HepG2 (cell line): ENCODE results near the gene GASK1A. TPM values are rescaled to one million over a fixed set of nuclear protein-coding genes. Genes with fewer than 3 reads are reported as not detected.

ENCODE experiments used
- ATAC-seq: fragments of 200-7000 bp; cut with Tn5 transposase; 3 replicates; pipeline ENCODE4 v1.9.1; 2020; ENCODE audit warnings: mild to moderate bottlenecking, moderate library complexity
- BruUV-seq: library from RNA; stranded (reverse); fragments of 400-500 nt; replicated peaks from 2 replicates; lab custom pipeline; 2021; lab: Mats Ljungman, UMichigan
- CTCF ChIA-PET: fragments of 300-600 bp; formaldehyde crosslinking; extraction: SDS; loops from one replicate; lab custom pipeline; 2021; ENCODE audit warnings: low total read pairs, inconsistent platforms, low intra/inter-chr PET ratio; lab: Yijun Ruan, JAX
- POLR2A ChIA-PET: fragments of 350-600 bp; sonication (Branson Sonifier 250); formaldehyde crosslinking; loops from one replicate; lab custom pipeline; 2020; ENCODE audit warnings: antibody characterized with exemption, inconsistent platforms; lab: Yijun Ruan, JAX
- DNase-seq: peaks from one replicate; pipeline ENCODE4 v3.0.0-alpha.2; 2015; ENCODE audit warnings: low spot score
- FAIRE-seq: peaks from 3 replicates; lab custom pipeline; 2011; peaks lifted over from hg19 to GRCh38; lab: Jason Lieb, UNC
- H2AFZ ChIP-seq: one replicate; pipeline ENCODE4 v1.6.1; 2011; ENCODE audit warnings: low read length, inconsistent platforms
- H3K27ac ChIP-seq: fragments of 300-600 bp; 3 replicates; pipeline ENCODE4 v1.8.0; 2011; ENCODE audit warnings: mixed run types, mild to moderate bottlenecking, mixed read lengths, low read length, inconsistent platforms; ENCODE audit not compliant: insufficient read depth; ENCODE audit errors: extremely low read length
- H3K27me3 ChIP-seq, 2 experiments: fragments of 200-600 bp in 1 of 2; 2 replicates in 1 of 2; 3 replicates in 1 of 2; pipeline versions ENCODE4 v1.6.0 to v1.8.0; 2011; ENCODE audit warnings: low read length in 2 of 2, mild to moderate bottlenecking in 2 of 2, moderate library complexity in 2 of 2, inconsistent platforms in 1 of 2; ENCODE audit not compliant: insufficient read depth in 2 of 2, control insufficient read depth in 1 of 2
- H3K36me3 ChIP-seq, 2 experiments: fragments of 200-600 bp in 1 of 2; replicated peaks in 1 of 2; 2 replicates in 1 of 2; 3 replicates in 1 of 2; pipeline versions ENCODE4 v1.5.1 to v1.8.0; 2011; ENCODE audit warnings: low read length in 2 of 2, inconsistent platforms in 1 of 2; ENCODE audit not compliant: insufficient read depth in 2 of 2, control insufficient read depth in 1 of 2
- H3K4me1 ChIP-seq: 2 replicates; pipeline ENCODE4 v1.5.1; 2012; ENCODE audit warnings: low read length, inconsistent platforms; ENCODE audit not compliant: insufficient read depth
- H3K4me2 ChIP-seq: 2 replicates; pipeline ENCODE4 v1.6.0; 2011; ENCODE audit warnings: low read depth, low read length, inconsistent platforms
- H3K4me3 ChIP-seq, 3 experiments: fragments of 200-600 bp in 1 of 3; sonication (generic), shearing (Covaris generic) in 1 of 3; replicated peaks in 1 of 3; 2 replicates each; pipeline ENCODE4 v1.5.1; 2011 to 2016; ENCODE audit warnings: low read length in 3 of 3, inconsistent platforms in 2 of 3, low read depth in 2 of 3, mild to moderate bottlenecking in 2 of 3, control low read depth in 1 of 3, mixed read lengths in 1 of 3; ENCODE audit not compliant: insufficient read depth in 1 of 3
- H3K79me2 ChIP-seq: one replicate; pipeline ENCODE4 v1.6.1; 2011; ENCODE audit warnings: low read length, inconsistent platforms; ENCODE audit not compliant: insufficient read depth
- H3K9ac ChIP-seq: 2 replicates; pipeline ENCODE4 v1.6.0; 2011; ENCODE audit warnings: mild to moderate bottlenecking, low read depth, low read length, inconsistent platforms; ENCODE audit not compliant: insufficient read depth
- H3K9me3 ChIP-seq: 2 replicates; pipeline ENCODE4 v1.5.1; 2012; ENCODE audit warnings: mild to moderate bottlenecking, low read length
- H4K20me1 ChIP-seq: 2 replicates; pipeline ENCODE4 v1.6.0; 2011; ENCODE audit warnings: inconsistent platforms, mild to moderate bottlenecking, low read length, moderate library complexity; ENCODE audit not compliant: insufficient read depth
- ASH2L ChIP-seq: fragments of 300-600, 200-600 bp; sonication (generic); IDR thresholded peaks from 2 replicates; pipeline ENCODE4 v1.7.0; 2017; ENCODE audit warnings: low read depth, mild to moderate bottlenecking, moderate library complexity, mixed read lengths, low read length; ENCODE audit not compliant: insufficient read length
- CENPX ChIP-seq: sonication (generic); formaldehyde crosslinking; IDR thresholded peaks from 2 replicates; pipeline ENCODE4 v1.9.0; 2021; ENCODE audit warnings: mild to moderate bottlenecking, missing genetic modification reagents, moderate library complexity
- JUND ChIP-seq: sonication (generic); formaldehyde crosslinking; IDR thresholded peaks from 2 replicates; pipeline ENCODE4 v1.8.0; 2022; ENCODE audit warnings: mild to moderate bottlenecking, missing genetic modification reagents
- MAFF ChIP-seq: IDR thresholded peaks from 2 replicates; pipeline ENCODE4 v1.6.1; 2011; ENCODE audit warnings: low read depth, low read length, improper control_type of control experiment
- MAFK ChIP-seq, 2 experiments: IDR thresholded peaks in 1 of 2; conservative IDR thresholded peaks in 1 of 2; 2 replicates each; pipeline ENCODE4 v1.6.1; 2011; ENCODE audit warnings: improper control_type of control experiment in 2 of 2, low read length in 2 of 2
- MLLT10 ChIP-seq: sonication (generic); formaldehyde crosslinking; IDR thresholded peaks from 2 replicates; pipeline ENCODE4 v1.4.0; 2020; ENCODE audit warnings: missing genetic modification reagents
- ZNF350 ChIP-seq: sonication (generic); formaldehyde crosslinking; IDR thresholded peaks from 2 replicates; pipeline ENCODE4 v1.4.0; 2020; ENCODE audit warnings: mild to moderate bottlenecking, low read depth, missing genetic modification reagents, borderline replicate concordance
- ZNF382 ChIP-seq: sonication (generic); formaldehyde crosslinking; IDR thresholded peaks from 2 replicates; pipeline ENCODE4 v1.5.0; 2020; ENCODE audit warnings: missing genetic modification reagents, mild to moderate bottlenecking, borderline replicate concordance
- ZNF431 ChIP-seq: sonication (generic); formaldehyde crosslinking; IDR thresholded peaks from 2 replicates; pipeline ENCODE4 v1.9.0; 2022; ENCODE audit warnings: missing genetic modification reagents, low read depth, mild to moderate bottlenecking, borderline replicate concordance
- WGBS: methylation state at CpG from one replicate; pipeline ENCODE4 v1.1.6; 2017; ENCODE audit warnings: low lambda C conversion rate; 5-methylcytosine and 5-hydroxymethylcytosine counted together
- in situ Hi-C: cut with HindIII; loops from 2 replicates; pipeline ENCODE4 v1.10.0; 2017; ENCODE audit warnings: low pct_unique_long_range_greater_than_20kb; ENCODE audit not compliant: extremely low pct_ligation_motif_present
- intact Hi-C: fragments of 100-400 bp; cut with micrococcal nuclease; formaldehyde crosslinking; loops from one replicate; pipeline ENCODE4 v1.10.0; 2022; ENCODE audit not compliant: unreplicated experiment
- polyA plus RNA-seq, 8 experiments: library from polyadenylated mRNA; depleted of rRNA in 3 of 8; stranded (reverse) in 7 of 8; unstranded in 1 of 8; fragments of >200 nt; fragmentation: Illumina TruSeq in 4 of 8; extraction: Trizol in 4 of 8; gene quantifications; 2 replicates each; pipeline versions ENCODE4 v1.2.1 to v1.2.3, GENCODE V29; 2011 to 2016; ENCODE audit warnings: low read depth in 4 of 8, missing spikeins in 1 of 8, mixed read lengths in 1 of 8; ENCODE audit not compliant: insufficient read depth in 1 of 8
- total RNA-seq, 5 experiments: library from RNA; depleted of rRNA; stranded (reverse); fragments of >200 nt; fragmentation: Illumina TruSeq; extraction: Trizol; gene quantifications; 2 replicates each; pipeline ENCODE4 v1.2.3, GENCODE V29; 2016; ENCODE audit warnings: low read depth in 1 of 5
- TF ChIP-seq, protein P1 (sequence below): sonication (generic); formaldehyde crosslinking; conservative IDR thresholded peaks from 2 replicates; pipeline ENCODE4 v1.8.0; 2022; ENCODE audit warnings: low read depth, missing genetic modification reagents
- TF ChIP-seq, protein P2 (sequence below): sonication (generic); formaldehyde crosslinking; IDR thresholded peaks from 2 replicates; pipeline ENCODE4 v1.4.0; 2020; ENCODE audit warnings: missing genetic modification reagents
- TF ChIP-seq, protein P3 (sequence below): sonication (generic); formaldehyde crosslinking; IDR thresholded peaks from 2 replicates; pipeline ENCODE4 v1.4.0; 2020; ENCODE audit warnings: mild to moderate bottlenecking, missing genetic modification reagents

The GASK1A gene
- total and polyA plus RNA-seq, 2 of the 13 experiments (the other 11 are each of a cell fraction or from before 2014, with no cell fraction given): not detected

DNA sequence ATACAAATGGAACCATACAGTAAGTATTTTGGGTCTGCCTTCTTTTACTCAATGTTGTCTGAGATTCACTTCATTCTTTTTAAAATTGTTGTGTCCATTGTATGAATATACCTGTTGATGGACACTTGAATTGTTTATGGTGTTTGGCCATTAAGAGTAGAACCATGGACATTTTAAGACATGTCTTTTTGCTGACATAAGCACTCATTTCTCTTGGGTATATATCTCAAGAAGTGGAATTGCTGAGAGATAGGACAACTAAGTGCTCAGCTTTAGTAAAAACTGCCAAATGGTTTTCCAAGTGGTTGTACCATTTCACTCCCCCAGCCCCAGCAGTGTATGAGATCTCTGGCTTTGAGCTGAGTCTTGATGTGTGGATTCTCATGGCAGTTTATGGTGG, 98.6 kb downstream of the GASK1A start:
- Histone ChIP-seq H3K9me3 (no peaks in the 10 kb centered on the region), H3K4me1 (no peaks in the 10 kb centered on the region), H3K27ac (no peak overlapping the region), H3K4me2 (no peak overlapping the region), H2AFZ (no peak overlapping the region), H3K4me3 (no peak overlapping the region), H3K9ac (no peak overlapping the region), H4K20me1 (no peaks in the 10 kb centered on the region), H3K79me2 (no peaks in the 10 kb centered on the region), H3K36me3 (peaks cover 4 to 13% of the 10 kb centered on the region in 2 experiments; a peak in 3 of 5 replicates), H3K27me3 (no peaks in the 10 kb centered on the region)
- in situ Hi-C loops: loop anchor here (10.0 kb wide), 1 partner anchor 113 kb away; no protein-coding TSS in a partner anchor
- no peak for DNase-seq
- BruUV-seq: no TSS peak
- ChIA-PET CTCF (no interaction called here), POLR2A (no interaction called here)
- no peak for FAIRE-seq
- peak; percentile 84 to 94 for TF ChIP-seq MAFK (conservative IDR thresholded peaks at IDR 0.05 in 1 of 2, IDR thresholded peaks at IDR 0.05 in 1 of 2; ENCODE audit: low read length in 2 of 2)
- TF ChIP-seq MAFF: peak; percentile 89
- no peak for TF ChIP-seq JUND (CRISPR knock-in tag)
- no peak for TF ChIP-seq MLLT10 (CRISPR knock-in tag)
- ATAC-seq: no peak
- intact Hi-C loops: no loop called here

DNA sequence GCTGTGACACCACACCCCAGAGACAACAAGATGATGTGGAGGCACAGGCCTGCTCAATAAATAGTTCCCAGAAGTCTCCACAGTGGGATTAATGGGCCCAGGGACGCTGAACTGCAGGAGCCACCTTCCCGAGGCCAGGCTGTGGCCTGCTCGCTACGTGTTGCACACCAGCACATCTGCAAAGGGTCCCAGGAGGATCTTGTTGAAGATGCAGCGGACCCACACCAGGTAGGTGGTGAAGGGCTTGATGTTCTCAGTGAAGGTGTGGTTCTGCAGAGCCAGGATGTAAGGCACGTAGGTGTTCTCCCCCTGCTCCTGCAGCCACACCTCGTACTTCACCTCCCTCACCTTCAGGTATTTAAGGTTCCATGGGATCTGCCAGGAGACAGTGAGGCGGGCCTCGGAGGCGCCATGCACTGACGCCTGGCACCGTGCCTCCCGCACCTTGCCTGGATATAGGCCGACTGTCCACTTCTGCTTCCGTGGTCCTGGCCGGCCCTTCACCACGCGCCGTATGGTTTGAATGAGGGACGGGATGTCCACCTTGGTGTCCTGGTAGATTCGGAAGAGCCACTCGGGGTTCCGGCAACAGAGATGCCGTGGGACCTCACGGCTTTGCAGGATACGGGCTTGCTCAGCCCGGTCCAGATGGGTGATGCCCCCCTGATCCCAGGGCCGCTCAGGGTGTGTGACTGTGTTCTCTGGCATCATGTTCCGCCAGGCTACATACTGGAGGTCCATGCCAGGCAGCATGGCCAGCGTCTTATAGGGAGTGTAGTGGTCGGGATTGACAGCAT, 100.6 kb downstream of the GASK1A start:
- no peak for FAIRE-seq
- H3K4me3 ChIP-seq: no peak overlapping the region
- 91% methylated on average over 22 of the region's 31 CpGs for WGBS
- H3K79me2 ChIP-seq: no peaks in the 10 kb centered on the region
- H4K20me1 ChIP-seq: no peaks in the 10 kb centered on the region
- H3K9me3 ChIP-seq: no peaks in the 10 kb centered on the region
- no peak overlapping the region for H2AFZ ChIP-seq
- H3K4me1 ChIP-seq: no peaks in the 10 kb centered on the region
- ChIA-PET POLR2A (no interaction called here), CTCF (no interaction called here)
- no peak for TF ChIP-seq ASH2L
- no peak for TF ChIP-seq ZNF382 (CRISPR knock-in tag)
- TF ChIP-seq ZNF350 (CRISPR knock-in tag): no peak
- TF ChIP-seq CENPX (CRISPR knock-in tag): no peak
- TF ChIP-seq, protein P1, sequence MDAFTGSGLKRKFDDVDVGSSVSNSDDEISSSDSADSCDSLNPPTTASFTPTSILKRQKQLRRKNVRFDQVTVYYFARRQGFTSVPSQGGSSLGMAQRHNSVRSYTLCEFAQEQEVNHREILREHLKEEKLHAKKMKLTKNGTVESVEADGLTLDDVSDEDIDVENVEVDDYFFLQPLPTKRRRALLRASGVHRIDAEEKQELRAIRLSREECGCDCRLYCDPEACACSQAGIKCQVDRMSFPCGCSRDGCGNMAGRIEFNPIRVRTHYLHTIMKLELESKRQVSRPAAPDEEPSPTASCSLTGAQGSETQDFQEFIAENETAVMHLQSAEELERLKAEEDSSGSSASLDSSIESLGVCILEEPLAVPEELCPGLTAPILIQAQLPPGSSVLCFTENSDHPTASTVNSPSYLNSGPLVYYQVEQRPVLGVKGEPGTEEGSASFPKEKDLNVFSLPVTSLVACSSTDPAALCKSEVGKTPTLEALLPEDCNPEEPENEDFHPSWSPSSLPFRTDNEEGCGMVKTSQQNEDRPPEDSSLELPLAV (CRISPR knock-in tag): no peak
- TF ChIP-seq, protein P2, sequence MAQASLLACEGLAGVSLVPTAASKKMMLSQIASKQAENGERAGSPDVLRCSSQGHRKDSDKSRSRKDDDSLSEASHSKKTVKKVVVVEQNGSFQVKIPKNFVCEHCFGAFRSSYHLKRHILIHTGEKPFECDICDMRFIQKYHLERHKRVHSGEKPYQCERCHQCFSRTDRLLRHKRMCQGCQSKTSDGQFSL: no peak
- TF ChIP-seq ZNF431 (CRISPR knock-in tag): no peak
- TF ChIP-seq, protein P3, sequence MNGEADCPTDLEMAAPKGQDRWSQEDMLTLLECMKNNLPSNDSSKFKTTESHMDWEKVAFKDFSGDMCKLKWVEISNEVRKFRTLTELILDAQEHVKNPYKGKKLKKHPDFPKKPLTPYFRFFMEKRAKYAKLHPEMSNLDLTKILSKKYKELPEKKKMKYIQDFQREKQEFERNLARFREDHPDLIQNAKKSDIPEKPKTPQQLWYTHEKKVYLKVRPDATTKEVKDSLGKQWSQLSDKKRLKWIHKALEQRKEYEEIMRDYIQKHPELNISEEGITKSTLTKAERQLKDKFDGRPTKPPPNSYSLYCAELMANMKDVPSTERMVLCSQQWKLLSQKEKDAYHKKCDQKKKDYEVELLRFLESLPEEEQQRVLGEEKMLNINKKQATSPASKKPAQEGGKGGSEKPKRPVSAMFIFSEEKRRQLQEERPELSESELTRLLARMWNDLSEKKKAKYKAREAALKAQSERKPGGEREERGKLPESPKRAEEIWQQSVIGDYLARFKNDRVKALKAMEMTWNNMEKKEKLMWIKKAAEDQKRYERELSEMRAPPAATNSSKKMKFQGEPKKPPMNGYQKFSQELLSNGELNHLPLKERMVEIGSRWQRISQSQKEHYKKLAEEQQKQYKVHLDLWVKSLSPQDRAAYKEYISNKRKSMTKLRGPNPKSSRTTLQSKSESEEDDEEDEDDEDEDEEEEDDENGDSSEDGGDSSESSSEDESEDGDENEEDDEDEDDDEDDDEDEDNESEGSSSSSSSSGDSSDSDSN (CRISPR knock-in tag): no peak
- no peak overlapping the region for H3K27ac ChIP-seq
- H3K9ac ChIP-seq: no peak overlapping the region
- H3K4me2 ChIP-seq: no peak overlapping the region
- H3K36me3 ChIP-seq: peaks cover 4 to 13% of the 10 kb centered on the region in 2 experiments; a peak in 3 of 5 replicates
- H3K27me3 ChIP-seq: no peaks in the 10 kb centered on the region
- in situ Hi-C loops (loop anchor here (10.0 kb wide), 1 partner anchor 115 kb away; no protein-coding TSS in a partner anchor), intact Hi-C loops (no loop called here)
- no TSS peak for BruUV-seq
- no peak for DNase-seq
- ATAC-seq: no peak
